Measurements from ENCODE around the gene KCNE1.
"Not testable (repeated sequence)": the region's sequence is repeated elsewhere in the genome, so short reads cannot be mapped to it uniquely, and the experiment has no call there.

The KCNE1 gene

GRCh38 chr21:34510148-34511142 is 1.6 kb downstream of the KCNE1 start:
- no peak overlapping the region for H3K27ac ChIP-seq (ENCODE audit: low read length)
- H3K9me3 ChIP-seq (ENCODE audit: control insufficient read depth in 1 of 2, low read length in 2 of 2): no peaks in the 10 kb centered on the region
- H3K4me1 ChIP-seq (ENCODE audit: control insufficient read depth in 1 of 2, insufficient read depth in 2 of 2, low read length in 2 of 2): no peaks in the 10 kb centered on the region
- no peaks in the 10 kb centered on the region for H3K27me3 ChIP-seq (ENCODE audit: low read depth, low read length)
- H3K4me3 ChIP-seq (ENCODE audit: low read depth in 1 of 2, low read length in 2 of 2): no peak overlapping the region
- H3K36me3 ChIP-seq (ENCODE audit: control insufficient read depth in 1 of 2, insufficient read depth in 2 of 2, low read length in 2 of 2): no peaks in the 10 kb centered on the region

GRCh38 chr21:34509151-34509550 is 2.9 kb downstream of the KCNE1 start:
- Histone ChIP-seq H3K4me3 (ENCODE audit: low read depth in 1 of 2, low read length in 2 of 2) (no peak overlapping the region), H3K36me3 (ENCODE audit: control insufficient read depth in 1 of 2, insufficient read depth in 2 of 2, low read length in 2 of 2) (no peaks in the 10 kb centered on the region), H3K27me3 (ENCODE audit: low read depth, low read length) (no peaks in the 10 kb centered on the region), H3K4me1 (ENCODE audit: control insufficient read depth in 1 of 2, insufficient read depth in 2 of 2, low read length in 2 of 2) (no peaks in the 10 kb centered on the region), H3K27ac (ENCODE audit: low read length) (no peak overlapping the region), H3K9me3 (ENCODE audit: control insufficient read depth in 1 of 2, low read length in 2 of 2) (no peaks in the 10 kb centered on the region)

- Histone ChIP-seq H3K27ac (ENCODE audit: low read length) (no peak overlapping the region), H3K27me3 (ENCODE audit: low read depth, low read length) (no peaks in the 10 kb centered on the region), H3K36me3 (ENCODE audit: control insufficient read depth in 1 of 2, insufficient read depth in 2 of 2, low read length in 2 of 2) (no peaks in the 10 kb centered on the region), H3K4me1 (ENCODE audit: control insufficient read depth in 1 of 2, insufficient read depth in 2 of 2, low read length in 2 of 2) (no peaks in the 10 kb centered on the region), H3K9me3 (ENCODE audit: control insufficient read depth in 1 of 2, low read length in 2 of 2) (no peaks in the 10 kb centered on the region), H3K4me3 (ENCODE audit: low read depth in 1 of 2, low read length in 2 of 2) (no peak overlapping the region)
Observed at GRCh38 chr21:34504595-34504994, 7.4 kb downstream of the KCNE1 start.

DNA sequence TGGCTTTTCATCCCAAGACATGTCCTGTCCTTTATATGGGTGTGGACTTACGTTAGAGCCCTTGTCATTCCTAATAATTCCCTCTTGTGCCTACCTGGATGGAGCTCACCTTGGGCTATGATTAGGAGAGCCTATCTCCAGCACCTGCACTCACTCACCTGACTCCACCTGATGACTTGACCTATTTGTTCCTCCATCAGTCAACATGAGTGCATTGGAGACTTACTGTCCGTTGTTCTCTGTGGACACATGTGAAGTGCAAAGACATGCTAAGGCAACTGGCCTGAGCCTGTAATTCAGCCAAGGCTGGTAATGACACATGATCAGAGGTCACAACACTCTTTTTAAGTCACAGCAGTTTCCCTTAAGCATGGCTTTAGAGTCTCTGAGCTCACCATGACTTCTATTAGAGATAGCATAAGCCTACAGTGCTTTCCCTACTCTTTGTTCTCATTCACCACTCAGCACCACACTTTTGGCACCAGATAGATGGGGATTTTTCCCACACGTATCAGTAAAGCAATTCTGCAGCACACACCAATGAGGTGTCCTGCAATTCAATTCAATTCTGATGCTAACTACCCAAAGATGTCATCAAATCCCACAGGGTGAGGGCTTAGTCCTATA is 9.4 kb downstream of the KCNE1 start:
- Histone ChIP-seq H3K4me3 (ENCODE audit: low read depth in 1 of 2, low read length in 2 of 2) (no peak overlapping the region), H3K27ac (ENCODE audit: low read length) (no peak overlapping the region), H3K9me3 (ENCODE audit: control insufficient read depth in 1 of 2, low read length in 2 of 2) (peaks cover 0 to under 1% of the 10 kb centered on the region in 2 donors), H3K4me1 (ENCODE audit: control insufficient read depth in 1 of 2, insufficient read depth in 2 of 2, low read length in 2 of 2) (no peaks in the 10 kb centered on the region), H3K36me3 (ENCODE audit: control insufficient read depth in 1 of 2, insufficient read depth in 2 of 2, low read length in 2 of 2) (no peaks in the 10 kb centered on the region), H3K27me3 (ENCODE audit: low read depth, low read length) (no peaks in the 10 kb centered on the region)

GRCh38 chr21:34501716-34502115 is 10.3 kb downstream of the KCNE1 start:
- no peaks in the 10 kb centered on the region for H3K27me3 ChIP-seq (ENCODE audit: low read depth, low read length)
- H3K9me3 ChIP-seq (ENCODE audit: control insufficient read depth in 1 of 2, low read length in 2 of 2): peaks cover 0 to 4% of the 10 kb centered on the region in 2 donors
- H3K4me1 ChIP-seq (ENCODE audit: control insufficient read depth in 1 of 2, insufficient read depth in 2 of 2, low read length in 2 of 2): no peaks in the 10 kb centered on the region
- H3K27ac ChIP-seq (ENCODE audit: low read length): no peak overlapping the region
- no peak overlapping the region for H3K4me3 ChIP-seq (ENCODE audit: low read depth in 1 of 2, low read length in 2 of 2)
- H3K36me3 ChIP-seq (ENCODE audit: control insufficient read depth in 1 of 2, insufficient read depth in 2 of 2, low read length in 2 of 2): no peaks in the 10 kb centered on the region

DNA sequence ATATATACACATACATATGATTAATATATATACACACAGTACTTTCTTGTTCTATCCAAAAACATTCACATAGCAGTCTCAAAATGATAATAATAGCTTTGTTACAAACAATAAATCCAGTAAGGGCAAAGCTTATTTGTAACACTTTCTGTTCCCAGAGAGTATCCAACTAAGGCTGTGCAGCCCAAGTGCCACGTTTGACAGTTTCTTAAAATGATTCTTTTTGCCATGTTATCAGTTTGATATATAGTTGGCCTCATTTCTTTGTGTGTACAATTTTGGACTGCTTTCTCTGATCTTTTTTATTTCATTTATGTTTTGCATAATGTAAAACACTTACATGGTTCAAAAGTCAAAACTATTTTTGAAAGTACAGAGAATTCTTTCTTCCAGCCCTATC is 11.8 kb downstream of the KCNE1 start:
- Histone ChIP-seq H3K9me3 (ENCODE audit: control insufficient read depth in 1 of 2, low read length in 2 of 2) (peaks cover 0 to 4% of the 10 kb centered on the region in 2 donors), H3K27me3 (ENCODE audit: low read depth, low read length) (no peaks in the 10 kb centered on the region), H3K36me3 (ENCODE audit: control insufficient read depth in 1 of 2, insufficient read depth in 2 of 2, low read length in 2 of 2) (no peaks in the 10 kb centered on the region), H3K4me3 (ENCODE audit: low read depth in 1 of 2, low read length in 2 of 2) (no peak overlapping the region), H3K4me1 (ENCODE audit: control insufficient read depth in 1 of 2, insufficient read depth in 2 of 2, low read length in 2 of 2) (no peaks in the 10 kb centered on the region), H3K27ac (ENCODE audit: low read length) (no peak overlapping the region)

DNA sequence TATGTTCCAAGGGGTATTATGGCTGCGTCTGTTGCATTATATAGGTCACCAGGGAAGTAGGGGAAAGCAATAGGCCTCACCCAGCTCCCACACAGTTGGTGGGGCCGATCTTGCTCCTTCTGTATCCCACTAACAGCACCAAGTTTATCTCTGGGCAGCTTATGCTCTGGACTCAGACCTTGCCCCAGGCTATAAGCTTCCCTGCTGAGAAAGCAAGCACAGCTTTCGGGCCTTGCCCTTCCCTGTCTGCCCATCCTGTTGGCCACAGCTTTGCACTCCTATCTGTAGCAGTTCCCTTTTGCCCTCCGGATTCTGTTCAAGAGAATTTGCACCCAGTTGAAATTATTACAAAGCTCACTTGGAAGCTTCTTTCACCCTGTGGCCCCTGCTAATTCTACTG is 12.9 kb downstream of the KCNE1 start:
- H3K36me3 ChIP-seq (ENCODE audit: control insufficient read depth in 1 of 2, insufficient read depth in 2 of 2, low read length in 2 of 2): no peaks in the 10 kb centered on the region
- no peaks in the 10 kb centered on the region for H3K27me3 ChIP-seq (ENCODE audit: low read depth, low read length)
- H3K9me3 ChIP-seq (ENCODE audit: control insufficient read depth in 1 of 2, low read length in 2 of 2): peaks cover 0 to 4% of the 10 kb centered on the region in 2 donors
- no peak overlapping the region for H3K4me3 ChIP-seq (ENCODE audit: low read depth in 1 of 2, low read length in 2 of 2)
- no peaks in the 10 kb centered on the region for H3K4me1 ChIP-seq (ENCODE audit: control insufficient read depth in 1 of 2, insufficient read depth in 2 of 2, low read length in 2 of 2)
- no peak overlapping the region for H3K27ac ChIP-seq (ENCODE audit: low read length)

DNA sequence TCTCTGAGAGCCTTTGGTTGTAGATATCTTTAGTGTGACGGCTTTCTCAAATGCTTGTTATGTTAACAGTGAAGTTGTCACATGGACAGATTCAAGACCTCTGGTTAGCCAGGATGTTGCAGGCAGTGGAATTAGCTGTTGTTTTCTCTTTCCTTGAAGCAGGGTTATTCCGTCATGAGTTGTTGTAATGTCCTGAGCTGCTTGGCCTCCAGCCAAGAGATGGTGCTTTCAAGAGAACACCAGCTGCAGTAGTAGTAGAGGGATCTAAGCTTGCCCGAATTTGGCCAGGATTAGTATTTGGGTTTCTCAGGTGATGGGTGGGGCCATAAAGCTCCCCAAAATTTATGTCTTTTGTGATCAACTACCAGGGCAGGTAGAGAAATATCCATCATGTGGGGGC is 13.4 kb downstream of the KCNE1 start:
- H3K27me3 ChIP-seq (ENCODE audit: low read depth, low read length): no peaks in the 10 kb centered on the region
- no peak overlapping the region for H3K4me3 ChIP-seq (ENCODE audit: low read depth in 1 of 2, low read length in 2 of 2)
- peaks cover 0 to 4% of the 10 kb centered on the region in 2 donors for H3K9me3 ChIP-seq (ENCODE audit: control insufficient read depth in 1 of 2, low read length in 2 of 2)
- H3K36me3 ChIP-seq (ENCODE audit: control insufficient read depth in 1 of 2, insufficient read depth in 2 of 2, low read length in 2 of 2): no peaks in the 10 kb centered on the region
- H3K27ac ChIP-seq (ENCODE audit: low read length): no peak overlapping the region
- no peaks in the 10 kb centered on the region for H3K4me1 ChIP-seq (ENCODE audit: control insufficient read depth in 1 of 2, insufficient read depth in 2 of 2, low read length in 2 of 2)

DNA sequence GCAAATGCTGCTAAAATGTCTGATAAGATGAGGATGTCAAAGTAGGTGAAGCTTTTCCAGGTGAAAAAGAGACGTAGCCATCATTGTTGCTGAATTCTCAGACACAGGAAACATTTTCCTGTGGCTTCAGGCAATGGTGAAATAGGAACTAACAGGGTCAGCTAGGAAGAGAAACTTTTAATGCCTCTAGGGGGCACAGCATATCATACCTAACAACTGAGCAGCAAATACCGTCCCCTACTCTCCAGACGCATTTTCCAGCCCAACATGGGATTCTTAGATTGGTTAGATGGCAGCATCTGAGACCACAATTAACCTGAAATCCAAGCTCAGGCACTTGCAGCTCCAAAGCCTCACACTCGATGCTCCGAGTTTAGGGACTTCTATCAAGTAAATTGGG is 28.2 kb downstream of the KCNE1 start:
- not testable (repeated sequence) for H3K36me3 ChIP-seq (ENCODE audit: control insufficient read depth in 1 of 2, insufficient read depth in 2 of 2, low read length in 2 of 2); H3K27me3 ChIP-seq (ENCODE audit: low read depth, low read length); H3K4me1 ChIP-seq (ENCODE audit: control insufficient read depth in 1 of 2, insufficient read depth in 2 of 2, low read length in 2 of 2); H3K4me3 ChIP-seq (ENCODE audit: low read depth in 1 of 2, low read length in 2 of 2); H3K27ac ChIP-seq (ENCODE audit: low read length); H3K9me3 ChIP-seq (ENCODE audit: control insufficient read depth in 1 of 2, low read length in 2 of 2)

- not testable (repeated sequence) for H3K9me3 ChIP-seq (ENCODE audit: control insufficient read depth in 1 of 2, low read length in 2 of 2); H3K27me3 ChIP-seq (ENCODE audit: low read depth, low read length); H3K27ac ChIP-seq (ENCODE audit: low read length); H3K4me1 ChIP-seq (ENCODE audit: control insufficient read depth in 1 of 2, insufficient read depth in 2 of 2, low read length in 2 of 2); H3K4me3 ChIP-seq (ENCODE audit: low read depth in 1 of 2, low read length in 2 of 2); H3K36me3 ChIP-seq (ENCODE audit: control insufficient read depth in 1 of 2, insufficient read depth in 2 of 2, low read length in 2 of 2)
Observed at GRCh38 chr21:34483435-34483834, 28.6 kb downstream of the KCNE1 start.

DNA sequence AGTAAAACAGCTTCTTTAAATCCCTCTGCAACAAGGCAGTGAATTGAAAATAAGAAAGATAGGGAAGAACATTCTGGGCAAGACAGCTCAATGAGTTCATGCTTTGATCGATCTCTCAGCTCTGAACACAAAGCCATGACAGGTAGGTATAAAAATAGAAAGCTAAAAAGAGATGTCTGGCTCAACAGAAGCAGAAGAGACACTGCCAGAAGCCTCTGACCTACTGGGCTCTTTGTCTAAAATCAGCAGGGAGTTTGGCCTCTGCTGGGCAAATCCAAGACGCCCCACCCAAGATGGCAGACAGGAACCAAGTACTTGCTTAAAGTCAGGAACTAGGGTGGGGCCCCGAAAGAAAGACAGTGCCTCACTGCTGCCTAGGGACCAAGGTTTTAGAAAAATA is 44.7 kb downstream of the KCNE1 start:
- not testable (repeated sequence) for H3K4me3 ChIP-seq (ENCODE audit: low read depth in 1 of 2, low read length in 2 of 2); H3K4me1 ChIP-seq (ENCODE audit: control insufficient read depth in 1 of 2, insufficient read depth in 2 of 2, low read length in 2 of 2); H3K27me3 ChIP-seq (ENCODE audit: low read depth, low read length); H3K9me3 ChIP-seq (ENCODE audit: control insufficient read depth in 1 of 2, low read length in 2 of 2); H3K36me3 ChIP-seq (ENCODE audit: control insufficient read depth in 1 of 2, insufficient read depth in 2 of 2, low read length in 2 of 2); H3K27ac ChIP-seq (ENCODE audit: low read length)

All from muscle layer of duodenum (tissue), 2 donors.